SK-N-SH (cell line): ENCODE results near the gene MB21D2.

Source experiments
- CTCF ChIP-seq: fragments of 200-600 bp; sonication (generic); IDR thresholded peaks from 2 replicates; pipeline ENCODE4 v1.6.1; 2017; ENCODE audit warnings: antibody characterized with exemption, mild to moderate bottlenecking, moderate library complexity
- RFX5 ChIP-seq: IDR thresholded peaks from 2 replicates; pipeline ENCODE4 v1.6.1; 2012; ENCODE audit warnings: mild to moderate bottlenecking, improper control_type of control experiment, low read length
- RXRA ChIP-seq: IDR thresholded peaks from 2 replicates; pipeline ENCODE4 v1.4.0; 2012; ENCODE audit warnings: low read depth, mild to moderate bottlenecking, borderline replicate concordance

GRCh38 chr3:192772240-192772894 is 145.3 kb downstream of the MB21D2 start:
- TF ChIP-seq CTCF: peak; percentile 52
- no peak for TF ChIP-seq RFX5
- no peak for TF ChIP-seq RXRA
